ENCODE results near the gene PSORS1C2.
A peak's percentile ranks its signal among the peaks of the same experiment; 100 is the strongest.

The PSORS1C2 gene

DNA sequence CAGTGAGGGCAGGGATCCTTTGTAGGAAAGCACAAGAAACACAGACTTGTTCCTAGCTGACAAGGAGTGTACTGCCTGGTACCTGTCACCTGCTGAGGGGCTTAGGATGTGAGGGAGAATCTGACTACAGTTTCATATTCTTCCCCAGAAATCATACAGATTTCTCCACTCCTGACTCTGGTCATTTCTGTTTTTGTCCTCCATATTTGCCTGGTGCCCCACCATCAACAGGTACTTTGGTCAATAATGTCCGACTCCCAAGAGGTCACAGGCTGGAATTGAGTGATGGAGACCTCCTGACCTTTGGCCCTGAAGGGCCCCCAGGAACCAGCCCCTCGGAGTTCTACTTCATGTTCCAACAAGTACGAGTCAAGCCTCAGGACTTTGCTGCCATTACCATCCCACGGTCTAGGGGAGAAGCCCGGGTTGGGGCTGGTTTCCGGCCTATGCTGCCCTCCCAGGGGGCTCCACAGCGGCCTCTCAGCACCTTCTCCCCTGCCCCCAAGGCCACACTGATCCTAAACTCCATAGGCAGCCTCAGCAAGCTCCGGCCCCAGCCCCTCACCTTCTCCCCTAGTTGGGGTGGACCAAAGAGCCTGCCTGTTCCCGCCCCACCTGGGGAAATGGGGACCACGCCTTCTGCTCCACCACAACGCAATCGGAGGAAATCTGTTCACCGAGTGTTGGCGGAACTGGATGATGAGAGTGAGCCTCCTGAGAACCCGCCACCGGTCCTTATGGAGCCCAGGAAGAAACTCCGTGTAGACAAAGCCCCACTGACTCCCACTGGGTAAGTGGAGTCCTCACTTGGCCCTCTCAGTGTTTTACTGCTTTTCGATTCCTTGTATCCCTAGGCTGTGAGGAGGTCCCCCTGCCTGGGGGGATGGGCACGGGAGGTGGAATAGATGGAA, 22.6 kb upstream of the PSORS1C2 start:
- POLR2A ChIA-PET, result no interaction called here
- DNase-seq (ENCODE audit: extremely low spot score), result no peak
- CTCF ChIA-PET, result no interaction called here
- TF ChIP-seq FOXA1 (IDR thresholded peaks at IDR 0.05) (no peak), FOXK2 (IDR thresholded peaks at IDR 0.05) (no peak), SUZ12 (IDR thresholded peaks at IDR 0.05) (no peak), L3MBTL2 (conservative IDR thresholded peaks at IDR 0.05) (no peak), NFRKB (IDR thresholded peaks at IDR 0.05) (no peak), LEF1 (IDR thresholded peaks at IDR 0.05; ENCODE audit: borderline replicate concordance) (no peak), HDGF (IDR thresholded peaks at IDR 0.05; ENCODE audit: borderline replicate concordance) (no peak), SP1 (IDR thresholded peaks at IDR 0.05) (no peak), FOXM1 (IDR thresholded peaks at IDR 0.05; ENCODE audit: borderline replicate concordance) (no peak), TARDBP (IDR thresholded peaks at IDR 0.05) (no peak), CTBP1 (IDR thresholded peaks at IDR 0.05; ENCODE audit: borderline replicate concordance) (no peak), BHLHE40 (IDR thresholded peaks at IDR 0.05; ENCODE audit: borderline replicate concordance) (no peak), ARNT (IDR thresholded peaks at IDR 0.05) (no peak), ELF4 (IDR thresholded peaks at IDR 0.05) (no peak), ZNF384 (IDR thresholded peaks at IDR 0.05) (no peak)
- TF ChIP-seq, protein P1, sequence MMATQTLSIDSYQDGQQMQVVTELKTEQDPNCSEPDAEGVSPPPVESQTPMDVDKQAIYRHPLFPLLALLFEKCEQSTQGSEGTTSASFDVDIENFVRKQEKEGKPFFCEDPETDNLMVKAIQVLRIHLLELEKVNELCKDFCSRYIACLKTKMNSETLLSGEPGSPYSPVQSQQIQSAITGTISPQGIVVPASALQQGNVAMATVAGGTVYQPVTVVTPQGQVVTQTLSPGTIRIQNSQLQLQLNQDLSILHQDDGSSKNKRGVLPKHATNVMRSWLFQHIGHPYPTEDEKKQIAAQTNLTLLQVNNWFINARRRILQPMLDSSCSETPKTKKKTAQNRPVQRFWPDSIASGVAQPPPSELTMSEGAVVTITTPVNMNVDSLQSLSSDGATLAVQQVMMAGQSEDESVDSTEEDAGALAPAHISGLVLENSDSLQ (IDR thresholded peaks at IDR 0.05), result no peak

DNA sequence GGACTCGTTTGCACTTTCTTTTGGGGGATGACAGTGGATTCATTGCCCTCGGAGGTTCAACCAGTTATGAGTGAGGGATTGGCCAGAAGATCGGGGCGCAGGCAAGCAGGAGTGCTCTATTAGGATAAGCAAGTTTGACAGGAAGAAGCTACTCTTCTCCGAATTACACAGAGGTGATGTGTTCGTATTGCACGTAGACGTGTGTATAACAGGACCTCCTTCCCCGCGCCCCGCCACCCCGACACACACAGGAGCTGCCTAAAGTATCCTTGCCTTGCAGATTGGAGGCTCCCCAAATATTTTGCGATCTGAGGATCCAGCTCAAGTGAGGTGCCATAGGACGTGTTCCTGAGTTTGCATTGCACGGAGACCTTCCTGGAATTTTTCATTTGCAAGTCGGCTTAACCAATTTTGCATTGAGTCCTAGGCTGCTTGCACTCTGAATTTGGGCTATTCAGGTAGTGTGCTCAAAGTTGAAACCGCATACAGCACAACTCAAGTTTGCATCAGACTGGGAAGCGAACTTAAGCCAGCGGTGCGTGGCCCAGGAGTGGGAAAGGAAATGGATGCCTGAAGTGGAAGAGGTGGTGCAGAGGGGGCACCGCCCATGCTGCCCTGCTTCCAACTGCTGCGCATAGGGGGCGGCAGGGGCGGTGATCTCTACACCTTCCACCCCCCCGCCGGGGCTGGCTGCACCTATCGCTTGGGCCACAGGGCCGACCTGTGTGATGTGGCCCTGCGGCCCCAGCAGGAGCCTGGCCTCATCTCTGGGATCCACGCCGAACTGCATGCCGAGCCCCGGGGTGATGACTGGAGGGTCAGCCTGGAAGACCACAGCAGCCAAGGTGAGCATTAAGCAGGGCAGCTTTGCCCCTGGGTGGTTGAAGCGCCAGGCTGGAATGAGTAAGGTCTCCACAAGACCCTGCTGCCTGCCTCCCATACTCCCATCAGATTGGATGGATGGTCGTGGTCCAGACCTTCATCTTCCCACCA, 20.3 kb upstream of the PSORS1C2 start:
- CTCF ChIA-PET, result interaction anchor here (0.7 to 1.5 kb wide), 3 partner anchors 11 to 207 kb away, joined by 3 to 6 read pairs (median 4); no protein-coding TSS in a partner anchor
- POLR2A ChIA-PET, result interaction anchor here (0.6 to 2.4 kb wide), 17 partner anchors 9 to 601 kb away, joined by 3 to 14 read pairs (median 4); partner anchors contain the start of gene PSORS1C2
- peak; percentile 32; the same call in 1 of the 2 replicates for TF ChIP-seq HDGF (IDR thresholded peaks at IDR 0.05; ENCODE audit: borderline replicate concordance)
- no peak for TF ChIP-seq ARNT (IDR thresholded peaks at IDR 0.05)
- DNase-seq (ENCODE audit: extremely low spot score), result peak; percentile 41

DNA sequence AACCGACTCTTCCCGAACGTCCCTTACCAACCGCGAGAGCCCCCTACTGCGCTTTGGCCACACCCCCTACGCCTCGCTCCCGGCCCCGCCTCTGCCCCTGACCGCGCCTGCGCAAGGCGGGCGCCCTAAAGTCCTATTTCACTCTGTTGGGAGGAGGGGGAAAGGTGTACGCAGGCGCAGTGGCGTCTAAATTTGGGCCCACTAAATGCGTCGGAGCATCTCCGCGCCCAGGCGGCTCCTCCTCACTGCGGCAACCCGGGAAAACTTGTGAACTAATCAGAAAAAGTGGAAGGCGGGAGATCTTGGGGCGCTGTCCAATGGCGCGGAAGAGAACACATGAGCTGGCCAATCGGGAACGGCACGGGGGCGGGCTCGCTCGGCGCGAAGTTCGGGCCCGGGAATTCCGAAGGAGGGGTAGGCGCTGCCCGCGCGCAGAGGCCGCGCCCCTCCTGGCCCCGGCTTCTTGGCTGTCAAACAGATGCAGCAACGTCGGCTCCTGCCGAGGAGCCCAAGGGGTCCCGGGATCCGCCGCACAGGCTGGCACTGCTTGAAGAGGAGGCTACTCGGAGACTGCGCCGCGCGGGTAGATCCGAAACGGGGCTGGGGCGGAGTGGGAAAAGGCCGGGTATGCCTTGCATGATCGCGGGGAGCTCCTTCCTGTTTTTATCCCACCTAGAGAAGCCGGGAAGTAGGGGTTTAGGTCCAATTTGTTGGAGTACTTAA, 19.4 kb upstream of the PSORS1C2 start, which contains the start of gene TCF19:
TSS of gene TCF19 (plus strand) at position 450 of the 723 bp plus-strand sequence. CDS start 881 bp downstream, outside the sequence.
- peak; percentile 100 for DNase-seq (ENCODE audit: extremely low spot score)
- TF ChIP-seq, protein P1 (IDR thresholded peaks at IDR 0.05), result peak; percentile 30; the same call in 1 of the 2 replicates
- peak; percentile 51; the same call in 1 of the 2 replicates for TF ChIP-seq L3MBTL2 (conservative IDR thresholded peaks at IDR 0.05)
- no peak for TF ChIP-seq TARDBP (IDR thresholded peaks at IDR 0.05)
- CTCF ChIA-PET, result interaction anchor here (0.7 to 0.8 kb wide), 2 partner anchors 10 to 25 kb away, joined by 4 to 6 read pairs; no protein-coding TSS in a partner anchor
- POLR2A ChIA-PET, result interaction anchor here (0.8 to 2.4 kb wide), 16 partner anchors 8 to 601 kb away, joined by 3 to 14 read pairs (median 4); partner anchors contain the start of gene PSORS1C2

DNA sequence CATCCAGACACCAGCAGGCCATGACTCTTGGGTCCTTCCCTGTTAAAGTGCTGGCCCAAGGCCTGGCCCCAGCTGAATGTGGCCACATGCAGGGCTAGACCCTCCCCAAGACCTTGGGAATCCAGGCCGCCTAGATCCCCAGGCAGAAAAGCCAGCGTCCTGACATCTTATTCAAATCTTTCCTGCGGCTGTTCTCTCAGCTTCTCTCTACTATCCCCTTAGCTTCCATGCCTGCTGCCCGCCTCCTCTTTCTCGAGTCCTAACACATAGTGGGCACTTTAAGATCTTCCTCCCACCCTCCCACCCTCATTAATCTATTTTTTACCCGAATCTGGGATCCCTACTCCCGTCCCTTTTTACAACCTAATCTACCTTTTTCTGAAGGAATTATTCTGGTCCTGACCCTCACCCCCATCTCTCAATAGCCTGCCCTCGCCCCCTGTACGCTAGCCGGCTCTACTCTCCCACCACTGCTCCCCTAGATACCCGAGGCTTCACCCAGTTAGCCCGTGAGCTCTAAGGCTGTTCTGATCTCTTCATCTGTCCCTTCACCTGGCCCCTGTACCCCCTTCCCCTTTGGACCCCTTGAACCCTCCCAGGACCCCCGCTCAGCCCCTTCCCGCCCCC, 18.8 kb upstream of the PSORS1C2 start, which contains the start of gene CCHCR1:
TSS of gene CCHCR1 (minus strand) at position 290 of the 627 bp plus-strand sequence. CDS start at position 88, 202 bp downstream.
- TF ChIP-seq SUZ12 (IDR thresholded peaks at IDR 0.05), result no peak
- TF ChIP-seq FOXM1 (IDR thresholded peaks at IDR 0.05; ENCODE audit: borderline replicate concordance), result no peak
- no peak for TF ChIP-seq ARNT (IDR thresholded peaks at IDR 0.05)
- TF ChIP-seq FOXA1 (IDR thresholded peaks at IDR 0.05), result no peak
- TF ChIP-seq ELF4 (IDR thresholded peaks at IDR 0.05), result no peak
- no peak for TF ChIP-seq L3MBTL2 (conservative IDR thresholded peaks at IDR 0.05)
- ChIA-PET CTCF (no interaction called here), POLR2A (interaction anchor here (0.9 to 2.4 kb wide), 12 partner anchors 8 to 240 kb away, joined by 3 to 14 read pairs (median 5); partner anchors contain the start of gene PSORS1C2)
- peak; percentile 20 for DNase-seq (ENCODE audit: extremely low spot score)

DNA sequence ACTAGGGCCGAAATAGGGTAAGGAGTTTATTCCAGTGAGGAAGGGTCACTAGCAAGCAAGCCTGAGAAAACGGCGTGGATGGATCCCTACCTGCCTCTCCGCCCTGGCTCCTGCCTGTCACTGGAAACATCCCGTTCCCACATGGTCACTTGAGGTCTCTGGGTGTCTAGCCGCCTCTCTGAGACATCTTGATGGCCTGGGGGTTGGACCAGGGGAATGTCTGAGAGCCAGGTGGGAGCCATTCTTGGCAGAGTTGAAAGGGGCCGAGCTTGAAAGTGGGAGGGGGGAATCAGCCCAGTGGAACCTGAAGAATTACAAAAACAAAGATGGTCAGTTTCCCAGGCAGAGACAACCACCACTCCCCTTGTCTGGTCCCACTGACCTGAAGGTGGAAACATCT, 17.8 kb upstream of the PSORS1C2 start:
- TF ChIP-seq TARDBP (IDR thresholded peaks at IDR 0.05) (no peak), BHLHE40 (IDR thresholded peaks at IDR 0.05; ENCODE audit: borderline replicate concordance) (no peak), LEF1 (IDR thresholded peaks at IDR 0.05; ENCODE audit: borderline replicate concordance) (no peak)
- POLR2A ChIA-PET, result interaction anchor here (0.9 to 1.8 kb wide), 4 partner anchors 9 to 41 kb away, joined by 3 to 6 read pairs (median 4); no protein-coding TSS in a partner anchor
- CTCF ChIA-PET, result interaction anchor here (0.6 to 0.8 kb wide), 2 partner anchors 19 to 21 kb away, joined by 3 to 4 read pairs; no protein-coding TSS in a partner anchor

More for the DNA sequence above, 17.8 kb upstream of the PSORS1C2 start:
- DNase-seq (ENCODE audit: extremely low spot score), result no peak
